GM23338 (cell line): ENCODE results near the gene HSDL2.

Experiments
- ETS1 ChIP-seq: IDR thresholded peaks from 2 replicates; pipeline ENCODE4 v1.6.1; 2016; ENCODE audit warnings: antibody characterized with exemption
- EZH2 ChIP-seq: fragments of 200-600 bp; sonication (generic); IDR thresholded peaks from one replicate; pipeline ENCODE4 v1.8.0; 2017; ENCODE audit warnings: antibody characterized with exemption, mild to moderate bottlenecking, low read depth; ENCODE audit not compliant: unreplicated experiment
- EZH2phosphoT487 ChIP-seq: fragments of 200-600 bp; sonication (generic); IDR thresholded peaks from one replicate; pipeline ENCODE4 v1.8.1; 2018; ENCODE audit warnings: antibody characterized with exemption; ENCODE audit not compliant: unreplicated experiment
- JUNB ChIP-seq: IDR thresholded peaks from one replicate; pipeline ENCODE4 v1.6.1; 2016; ENCODE audit warnings: antibody characterized with exemption; ENCODE audit not compliant: unreplicated experiment
- NANOG ChIP-seq: IDR thresholded peaks from 2 replicates; pipeline ENCODE4 v1.6.1; 2016; ENCODE audit warnings: antibody characterized with exemption, borderline replicate concordance
- POLR2AphosphoS5 ChIP-seq: IDR thresholded peaks from 2 replicates; pipeline ENCODE4 v1.6.1; 2016; ENCODE audit warnings: antibody characterized with exemption, low read depth
- REST ChIP-seq: IDR thresholded peaks from one replicate; pipeline ENCODE4 v1.6.1; 2018; ENCODE audit warnings: antibody characterized with exemption; ENCODE audit not compliant: unreplicated experiment
- ZNF114 ChIP-seq: fragments of 250-450 bp; sonication (Bioruptor Pico); IDR thresholded peaks from 2 replicates; pipeline ENCODE4 v1.5.0; 2020; ENCODE audit warnings: mild to moderate bottlenecking, moderate library complexity
- TF ChIP-seq, protein P1 (sequence below), 2 experiments: fragments of 200-600 bp in 1 of 2; sonication (generic) in 1 of 2; conservative IDR thresholded peaks; 2 replicates each; pipeline versions ENCODE4 v1.5.1 to v1.6.1; 2016 to 2017; ENCODE audit warnings: antibody characterized with exemption in 2 of 2, low read depth in 2 of 2, mild to moderate bottlenecking in 2 of 2, moderate library complexity in 1 of 2

- TF ChIP-seq, protein P1, sequence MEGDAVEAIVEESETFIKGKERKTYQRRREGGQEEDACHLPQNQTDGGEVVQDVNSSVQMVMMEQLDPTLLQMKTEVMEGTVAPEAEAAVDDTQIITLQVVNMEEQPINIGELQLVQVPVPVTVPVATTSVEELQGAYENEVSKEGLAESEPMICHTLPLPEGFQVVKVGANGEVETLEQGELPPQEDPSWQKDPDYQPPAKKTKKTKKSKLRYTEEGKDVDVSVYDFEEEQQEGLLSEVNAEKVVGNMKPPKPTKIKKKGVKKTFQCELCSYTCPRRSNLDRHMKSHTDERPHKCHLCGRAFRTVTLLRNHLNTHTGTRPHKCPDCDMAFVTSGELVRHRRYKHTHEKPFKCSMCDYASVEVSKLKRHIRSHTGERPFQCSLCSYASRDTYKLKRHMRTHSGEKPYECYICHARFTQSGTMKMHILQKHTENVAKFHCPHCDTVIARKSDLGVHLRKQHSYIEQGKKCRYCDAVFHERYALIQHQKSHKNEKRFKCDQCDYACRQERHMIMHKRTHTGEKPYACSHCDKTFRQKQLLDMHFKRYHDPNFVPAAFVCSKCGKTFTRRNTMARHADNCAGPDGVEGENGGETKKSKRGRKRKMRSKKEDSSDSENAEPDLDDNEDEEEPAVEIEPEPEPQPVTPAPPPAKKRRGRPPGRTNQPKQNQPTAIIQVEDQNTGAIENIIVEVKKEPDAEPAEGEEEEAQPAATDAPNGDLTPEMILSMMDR (conservative IDR thresholded peaks at IDR 0.05; ENCODE audit: low read depth in 2 of 2) = no peak
- TF ChIP-seq EZH2 = no peak
- TF ChIP-seq JUNB = no peak
- 0 out of 2 replicates have a peak, but pooled peaks have one; percentile 37 for TF ChIP-seq POLR2AphosphoS5
- TF ChIP-seq ETS1 = no peak
- TF ChIP-seq NANOG = no peak
- TF ChIP-seq EZH2phosphoT487 = no peak
- TF ChIP-seq ZNF114 = no peak
- no peak for TF ChIP-seq REST
These were observed at the start of gene HSDL2 for GRCh38 chr9:112380102-112380824.
